ENCODE data around the gene LUC7L3. TPM values are rescaled to one million over a fixed set of nuclear protein-coding genes. Genes with fewer than 3 reads are reported as not detected.

Gene LUC7L3
- total and polyA plus RNA-seq, 10 of the 15 experiments (the other 5 are each of a cell fraction or from before 2014, with no cell fraction given) = 51.3 to 176 (median 149) TPM

DNA sequence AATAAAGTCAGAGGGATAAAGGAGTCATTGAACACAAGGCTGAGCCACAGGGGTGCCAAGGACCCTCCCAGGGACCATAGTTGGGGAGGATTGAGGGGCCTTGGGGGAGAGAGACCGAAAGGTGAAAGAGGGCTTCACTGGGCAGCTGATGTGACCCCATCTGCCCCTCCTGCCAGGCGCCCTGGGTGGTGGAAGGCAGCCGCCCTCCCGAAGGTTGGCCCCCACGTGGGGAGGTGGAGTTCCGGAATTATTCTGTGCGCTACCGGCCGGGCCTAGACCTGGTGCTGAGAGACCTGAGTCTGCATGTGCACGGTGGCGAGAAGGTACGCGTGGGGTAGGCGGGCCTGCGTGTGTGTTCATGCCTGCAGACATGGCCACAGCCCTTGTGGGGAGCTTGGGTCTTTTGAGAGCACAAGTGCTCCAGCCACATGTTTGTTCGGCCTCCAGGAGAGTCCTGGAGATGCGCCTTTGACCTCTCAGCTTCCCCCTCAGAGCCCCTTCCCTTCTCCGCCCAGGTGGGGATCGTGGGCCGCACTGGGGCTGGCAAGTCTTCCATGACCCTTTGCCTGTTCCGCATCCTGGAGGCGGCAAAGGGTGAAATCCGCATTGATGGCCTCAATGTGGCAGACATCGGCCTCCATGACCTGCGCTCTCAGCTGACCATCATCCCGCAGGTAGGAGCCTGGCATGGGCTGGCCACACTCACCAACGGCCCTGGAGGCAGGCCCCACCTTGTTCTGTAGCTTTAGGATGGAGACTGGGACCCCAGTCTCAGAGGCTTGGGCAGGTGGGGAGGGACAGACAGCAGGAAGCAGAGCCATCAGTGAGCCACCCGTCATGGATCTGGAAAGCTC is 35.7 kb upstream of the LUC7L3 start (continued):
- TF ChIP-seq, protein P1, sequence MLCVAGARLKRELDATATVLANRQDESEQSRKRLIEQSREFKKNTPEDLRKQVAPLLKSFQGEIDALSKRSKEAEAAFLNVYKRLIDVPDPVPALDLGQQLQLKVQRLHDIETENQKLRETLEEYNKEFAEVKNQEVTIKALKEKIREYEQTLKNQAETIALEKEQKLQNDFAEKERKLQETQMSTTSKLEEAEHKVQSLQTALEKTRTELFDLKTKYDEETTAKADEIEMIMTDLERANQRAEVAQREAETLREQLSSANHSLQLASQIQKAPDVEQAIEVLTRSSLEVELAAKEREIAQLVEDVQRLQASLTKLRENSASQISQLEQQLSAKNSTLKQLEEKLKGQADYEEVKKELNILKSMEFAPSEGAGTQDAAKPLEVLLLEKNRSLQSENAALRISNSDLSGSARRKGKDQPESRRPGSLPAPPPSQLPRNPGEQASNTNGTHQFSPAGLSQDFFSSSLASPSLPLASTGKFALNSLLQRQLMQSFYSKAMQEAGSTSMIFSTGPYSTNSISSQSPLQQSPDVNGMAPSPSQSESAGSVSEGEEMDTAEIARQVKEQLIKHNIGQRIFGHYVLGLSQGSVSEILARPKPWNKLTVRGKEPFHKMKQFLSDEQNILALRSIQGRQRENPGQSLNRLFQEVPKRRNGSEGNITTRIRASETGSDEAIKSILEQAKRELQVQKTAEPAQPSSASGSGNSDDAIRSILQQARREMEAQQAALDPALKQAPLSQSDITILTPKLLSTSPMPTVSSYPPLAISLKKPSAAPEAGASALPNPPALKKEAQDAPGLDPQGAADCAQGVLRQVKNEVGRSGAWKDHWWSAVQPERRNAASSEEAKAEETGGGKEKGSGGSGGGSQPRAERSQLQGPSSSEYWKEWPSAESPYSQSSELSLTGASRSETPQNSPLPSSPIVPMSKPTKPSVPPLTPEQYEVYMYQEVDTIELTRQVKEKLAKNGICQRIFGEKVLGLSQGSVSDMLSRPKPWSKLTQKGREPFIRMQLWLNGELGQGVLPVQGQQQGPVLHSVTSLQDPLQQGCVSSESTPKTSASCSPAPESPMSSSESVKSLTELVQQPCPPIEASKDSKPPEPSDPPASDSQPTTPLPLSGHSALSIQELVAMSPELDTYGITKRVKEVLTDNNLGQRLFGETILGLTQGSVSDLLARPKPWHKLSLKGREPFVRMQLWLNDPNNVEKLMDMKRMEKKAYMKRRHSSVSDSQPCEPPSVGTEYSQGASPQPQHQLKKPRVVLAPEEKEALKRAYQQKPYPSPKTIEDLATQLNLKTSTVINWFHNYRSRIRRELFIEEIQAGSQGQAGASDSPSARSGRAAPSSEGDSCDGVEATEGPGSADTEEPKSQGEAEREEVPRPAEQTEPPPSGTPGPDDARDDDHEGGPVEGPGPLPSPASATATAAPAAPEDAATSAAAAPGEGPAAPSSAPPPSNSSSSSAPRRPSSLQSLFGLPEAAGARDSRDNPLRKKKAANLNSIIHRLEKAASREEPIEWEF (IDR thresholded peaks at IDR 0.05; ENCODE audit: insufficient replicate concordance, low read depth, low read length) = no peak
- no peak for TF ChIP-seq ZNF622 (IDR thresholded peaks at IDR 0.05)

GRCh38 chr17:50684288-50684611 is 35.2 kb upstream of the LUC7L3 start:
- FAIRE-seq = no peak
- Histone ChIP-seq H3K27me3 (replicated peaks in 1 of 2; ENCODE audit: control insufficient read depth in 2 of 2, insufficient read depth in 2 of 2, low read length in 1 of 2) (no peaks in the 10 kb centered on the region; a peak in 1 of 4 replicates), H3K9me3 (replicated peaks; ENCODE audit: control insufficient read depth, insufficient read depth, low read length) (no peaks in the 10 kb centered on the region), H3K36me3 (ENCODE audit: control insufficient read depth in 2 of 2, insufficient read depth in 2 of 2, low read length in 1 of 2) (no peaks in the 10 kb centered on the region), H2AFZ (ENCODE audit: control insufficient read depth, low read depth, low read length) (no peak overlapping the region), H4K20me1 (ENCODE audit: control insufficient read depth, insufficient read depth) (no peaks in the 10 kb centered on the region), H3K4me1 (ENCODE audit: control insufficient read depth, insufficient read depth, low read length) (no peaks in the 10 kb centered on the region), H3K79me2 (ENCODE audit: control insufficient read depth, insufficient read depth, low read length) (no peaks in the 10 kb centered on the region), H3K27ac (ENCODE audit: control insufficient read depth, insufficient read depth) (no peak overlapping the region), H3K4me3 (no peak overlapping the region), H3K9ac (ENCODE audit: control insufficient read depth, insufficient read depth, low read length) (no peak overlapping the region), H3K4me2 (ENCODE audit: control insufficient read depth, insufficient read depth) (no peak overlapping the region)
- ATAC-seq = no peak
- SMC1A ChIA-PET (ENCODE audit: uncharacterized antibody, unreplicated experiment) = no interaction called here
- DNase-seq (ENCODE audit: low read depth, low spot score) = no peak
- BruUV-seq (replicated peaks) = no TSS peak
- POLR2A ChIA-PET = no interaction called here
- in situ Hi-C loops (cut with MboI) (no loop called here), intact Hi-C loops (cut with micrococcal nuclease; ENCODE audit: unreplicated experiment) (no loop called here)
- TF ChIP-seq NR2C1 (IDR thresholded peaks at IDR 0.05) = no peak
- TF ChIP-seq ATF3 (IDR thresholded peaks at IDR 0.05; ENCODE audit: borderline replicate concordance, extremely low read depth, low read depth, low read length) = no peak
- CTCF ChIA-PET = interaction anchor here (0.6 to 2.5 kb wide), 4 partner anchors 9 to 54 kb away, joined by 3 to 7 read pairs (median 3); no protein-coding TSS in a partner anchor
- WGBS (ENCODE audit: insufficient coverage, insufficient replicate concordance, low lambda C conversion rate, missing lambda C conversion rate) = 59% methylated on average over 5 of the region's 5 CpGs
- RAD21 ChIA-PET (ENCODE audit: unreplicated experiment) = interaction anchor here (0.9 kb wide), 1 partner anchor 13 kb away, joined by 3 read pairs; no protein-coding TSS in a partner anchor

All from GM12878 (cell line).